Testis (tissue), 2 donors: Measurements from ENCODE around the gene FXYD4.

Experiments used
- CTCF ChIP-seq, 3 experiments: fragments of 450-650 bp in 2 of 3; fragments of 200-600 bp in 1 of 3; sonication (generic) in 1 of 3; IDR thresholded peaks; one replicate each; pipeline ENCODE4 v1.5.1; 2016 to 2019; ENCODE audit warnings: antibody characterized with exemption in 3 of 3, mild to moderate bottlenecking in 2 of 3, moderate library complexity in 1 of 3
- POLR2A ChIP-seq: fragments of 450-650 bp; IDR thresholded peaks from one replicate; pipeline ENCODE4 v1.6.1; 2017; ENCODE audit warnings: antibody characterized with exemption, mild to moderate bottlenecking, moderate library complexity

- TF ChIP-seq POLR2A (no peak), CTCF (IDR thresholded peaks at IDR 0.05) (no peak)
Measured at GRCh38 chr10:43372765-43373361, 1.4 kb downstream of the FXYD4 start.
